ENCODE measurements around the gene RDH5.

The RDH5 gene

GRCh38 chr12:55712700-55713415, 7.3 kb upstream of the RDH5 start:
- no peak overlapping the region for H3K27ac Mint-ChIP-seq
- DNase-seq (ENCODE audit: low spot score), result no peak
- H3K4me3 Mint-ChIP-seq, result no peak overlapping the region
- no peaks in the 10 kb centered on the region for H3K9me3 Mint-ChIP-seq
- H3K36me3 Mint-ChIP-seq (ENCODE audit: low read depth), result no peaks in the 10 kb centered on the region
- peaks cover 27% of the 10 kb centered on the region for H3K4me1 Mint-ChIP-seq (ENCODE audit: low read depth)
- peaks cover 45% of the 10 kb centered on the region for H3K27me3 Mint-ChIP-seq (ENCODE audit: low read depth)

GRCh38 chr12:55713721-55714120, 6.5 kb upstream of the RDH5 start:
- peaks cover 25% of the 10 kb centered on the region for H3K4me1 Mint-ChIP-seq (ENCODE audit: low read depth)
- H3K36me3 Mint-ChIP-seq (ENCODE audit: low read depth), result no peaks in the 10 kb centered on the region
- no peaks in the 10 kb centered on the region for H3K9me3 Mint-ChIP-seq
- no peak for DNase-seq (ENCODE audit: low spot score)
- H3K4me3 Mint-ChIP-seq, result no peak overlapping the region
- peaks cover 38% of the 10 kb centered on the region for H3K27me3 Mint-ChIP-seq (ENCODE audit: low read depth)
- peak overlapping the region; percentile 18 for H3K27ac Mint-ChIP-seq

GRCh38 chr12:55715169-55715764, 4.9 kb upstream of the RDH5 start:
- no peaks in the 10 kb centered on the region for H3K9me3 Mint-ChIP-seq
- DNase-seq (ENCODE audit: low spot score), result no peak

GRCh38 chr12:55715833-55716581, 4.2 kb upstream of the RDH5 start, which contains the start of gene BLOC1S1:
BLOC1S1 (plus strand) TSS chr12:55716046; CDS start chr12:55716052, 6 bp downstream.
- DNase-seq (ENCODE audit: low spot score), result peak; percentile 91
- H3K9me3 Mint-ChIP-seq, result no peaks in the 10 kb centered on the region
- H3K4me3 Mint-ChIP-seq, result peak within 1 kb of the TSS; percentile 95
- peaks cover 18% of the 10 kb centered on the region for H3K27me3 Mint-ChIP-seq (ENCODE audit: low read depth)
- no peaks in the 10 kb centered on the region for H3K36me3 Mint-ChIP-seq (ENCODE audit: low read depth)
- peaks cover 21% of the 10 kb centered on the region for H3K4me1 Mint-ChIP-seq (ENCODE audit: low read depth)
- peak within 1 kb of the TSS; percentile 95 for H3K27ac Mint-ChIP-seq

More at GRCh38 chr12:55715169-55715764, 4.9 kb upstream of the RDH5 start:
- H3K27ac Mint-ChIP-seq, result peak overlapping the region; percentile 95
- peaks cover 23% of the 10 kb centered on the region for H3K27me3 Mint-ChIP-seq (ENCODE audit: low read depth)
- H3K4me1 Mint-ChIP-seq (ENCODE audit: low read depth), result peaks cover 21% of the 10 kb centered on the region
- H3K36me3 Mint-ChIP-seq (ENCODE audit: low read depth), result no peaks in the 10 kb centered on the region
- H3K4me3 Mint-ChIP-seq, result peak overlapping the region; percentile 95

- peak overlapping the region; percentile 95 for H3K4me3 Mint-ChIP-seq
- peak overlapping the region; percentile 95 for H3K27ac Mint-ChIP-seq
- no peak for DNase-seq (ENCODE audit: low spot score)
- H3K36me3 Mint-ChIP-seq (ENCODE audit: low read depth), result no peaks in the 10 kb centered on the region
- no peaks in the 10 kb centered on the region for H3K9me3 Mint-ChIP-seq
- peaks cover 16% of the 10 kb centered on the region for H3K27me3 Mint-ChIP-seq (ENCODE audit: low read depth)
- peaks cover 21% of the 10 kb centered on the region for H3K4me1 Mint-ChIP-seq (ENCODE audit: low read depth)
Measured at GRCh38 chr12:55716582-55716957, 3.6 kb upstream of the RDH5 start.

- Mint-ChIP-seq H3K9me3 (no peaks in the 10 kb centered on the region), H3K36me3 (ENCODE audit: low read depth) (no peaks in the 10 kb centered on the region), H3K27me3 (ENCODE audit: low read depth) (peaks cover 11% of the 10 kb centered on the region), H3K4me3 (peak overlapping the region; percentile 95), H3K4me1 (ENCODE audit: low read depth) (peaks cover 21% of the 10 kb centered on the region), H3K27ac (peak overlapping the region; percentile 95)
- DNase-seq (ENCODE audit: low spot score), result peak; percentile 29
Measured at GRCh38 chr12:55717011-55718007, 2.9 kb upstream of the RDH5 start.

GRCh38 chr12:55718015-55718414, 2.2 kb upstream of the RDH5 start:
- no peak for DNase-seq (ENCODE audit: low spot score)
- no peaks in the 10 kb centered on the region for H3K36me3 Mint-ChIP-seq (ENCODE audit: low read depth)
- H3K4me1 Mint-ChIP-seq (ENCODE audit: low read depth), result peaks cover 21% of the 10 kb centered on the region
- no peaks in the 10 kb centered on the region for H3K9me3 Mint-ChIP-seq
- H3K4me3 Mint-ChIP-seq, result peak overlapping the region; percentile 95
- peaks cover 6% of the 10 kb centered on the region for H3K27me3 Mint-ChIP-seq (ENCODE audit: low read depth)
- no peak overlapping the region for H3K27ac Mint-ChIP-seq

GRCh38 chr12:55718624-55719275, 1.4 kb upstream of the RDH5 start:
- Mint-ChIP-seq H3K36me3 (ENCODE audit: low read depth) (peaks cover 3% of the 10 kb centered on the region), H3K27ac (no peak overlapping the region), H3K4me1 (ENCODE audit: low read depth) (peaks cover 21% of the 10 kb centered on the region), H3K27me3 (ENCODE audit: low read depth) (peaks cover 4% of the 10 kb centered on the region), H3K9me3 (no peaks in the 10 kb centered on the region), H3K4me3 (no peak overlapping the region)
- no peak for DNase-seq (ENCODE audit: low spot score)

- H3K27me3 Mint-ChIP-seq (ENCODE audit: low read depth), result peaks cover 4% of the 10 kb centered on the region
- DNase-seq (ENCODE audit: low spot score), result no peak
- H3K27ac Mint-ChIP-seq, result no peak overlapping the region
- H3K9me3 Mint-ChIP-seq, result no peaks in the 10 kb centered on the region
- H3K4me3 Mint-ChIP-seq, result no peak overlapping the region
- H3K4me1 Mint-ChIP-seq (ENCODE audit: low read depth), result peaks cover 21% of the 10 kb centered on the region
- peaks cover 3% of the 10 kb centered on the region for H3K36me3 Mint-ChIP-seq (ENCODE audit: low read depth)
Measured at GRCh38 chr12:55719371-55719770, 822 bp upstream of the RDH5 start.

- H3K9me3 Mint-ChIP-seq, result no peaks in the 10 kb centered on the region
- H3K4me1 Mint-ChIP-seq (ENCODE audit: low read depth), result peaks cover 21% of the 10 kb centered on the region
- no peak overlapping the region for H3K4me3 Mint-ChIP-seq
- H3K27ac Mint-ChIP-seq, result no peak overlapping the region
- DNase-seq (ENCODE audit: low spot score), result no peak
- peaks cover under 1% of the 10 kb centered on the region for H3K27me3 Mint-ChIP-seq (ENCODE audit: low read depth)
- H3K36me3 Mint-ChIP-seq (ENCODE audit: low read depth), result peaks cover 11% of the 10 kb centered on the region
Measured at GRCh38 chr12:55720894-55721444, 776 bp downstream of the RDH5 start.

GRCh38 chr12:55721601-55722213, 1.5 kb downstream of the RDH5 start:
- Mint-ChIP-seq H3K4me1 (ENCODE audit: low read depth) (peaks cover 23% of the 10 kb centered on the region), H3K27me3 (ENCODE audit: low read depth) (no peaks in the 10 kb centered on the region), H3K9me3 (no peaks in the 10 kb centered on the region), H3K36me3 (ENCODE audit: low read depth) (peaks cover 16% of the 10 kb centered on the region), H3K4me3 (no peak overlapping the region), H3K27ac (no peak overlapping the region)
- DNase-seq (ENCODE audit: low spot score), result no peak

GRCh38 chr12:55722948-55723347, 2.8 kb downstream of the RDH5 start:
- no peak for DNase-seq (ENCODE audit: low spot score)
- Mint-ChIP-seq H3K4me3 (no peak overlapping the region), H3K27ac (no peak overlapping the region), H3K4me1 (ENCODE audit: low read depth) (peaks cover 21% of the 10 kb centered on the region), H3K9me3 (no peaks in the 10 kb centered on the region), H3K36me3 (ENCODE audit: low read depth) (peaks cover 18% of the 10 kb centered on the region), H3K27me3 (ENCODE audit: low read depth) (no peaks in the 10 kb centered on the region)

Data from T-helper 2 cell treated with Interferon-gamma antibody and Interleukin-4, amounts not matched to agents 5 μg/mL and 100 μg/mL, for 36 hours (primary cell).